Lower leg skin (tissue), 4 donors: ENCODE results near the gene TNNI2. TPM values are rescaled to one million over a fixed set of nuclear protein-coding genes. Genes with fewer than 3 reads are reported as not detected.

Experiments
- DNase-seq, 2 donors: peaks; one replicate each; pipeline ENCODE4 v3.0.0-alpha.2; 2019; ENCODE audit warnings: low spot score in 2 of 2
- H3K4me3 ChIP-seq: fragments of 200-600 bp; sonication (generic); 2 replicates; pipeline ENCODE4 v1.5.1; 2017; ENCODE audit warnings: mild to moderate bottlenecking, low read depth; ENCODE audit not compliant: poor library complexity, severe bottlenecking
- CTCF ChIP-seq, 3 donors: fragments of 450-650 bp; IDR thresholded peaks; one replicate each; pipeline ENCODE4 v1.5.1; 2016; ENCODE audit warnings: antibody characterized with exemption in 3 of 3, mild to moderate bottlenecking in 3 of 3, moderate library complexity in 2 of 3
- POLR2A ChIP-seq, 2 donors: fragments of 450-650 bp; IDR thresholded peaks; one replicate each; pipeline ENCODE4 v1.6.1; 2016 to 2017; ENCODE audit warnings: antibody characterized with exemption in 2 of 2, mild to moderate bottlenecking in 1 of 2, moderate library complexity in 1 of 2
- WGBS, 2 donors: methylation state at CpG; one replicate each; pipeline ENCODE4 v1.1.5; 2018; 5-methylcytosine and 5-hydroxymethylcytosine counted together
- intact Hi-C: fragments of 100-400 bp; cut with DNase I; formaldehyde crosslinking; loops from one replicate; pipeline ENCODE4 v1.15.0; 2023; ENCODE audit warnings: low total_unique reads
- total RNA-seq, 4 donors: library from RNA; depleted of rRNA; stranded (reverse); fragments of >200 nt; gene quantifications; one replicate each; pipeline ENCODE4 v1.1.0, GENCODE V29; 2016

Gene TNNI2
- total RNA-seq, 4 donors from 2014 or later, result 10.7 to 17.7 (median 15.8) TPM

- no peak overlapping the region for H3K4me3 ChIP-seq
- DNase-seq, result peak in 1 of 2 donors; percentile 82
These were observed 4.6 kb upstream of the TNNI2 start for GRCh38 chr11:1834062-1834610.

GRCh38 chr11:1834779-1835670, 3.8 kb upstream of the TNNI2 start, which contains the start of gene SYT8:
SYT8 (plus strand) TSS chr11:1834990; CDS start chr11:1835106, 116 bp downstream.
- intact Hi-C loops, result loop anchor here (5.0 kb wide), 1 partner anchor 143 kb away; no protein-coding TSS in a partner anchor

More at GRCh38 chr11:1834062-1834610, 4.6 kb upstream of the TNNI2 start:
- intact Hi-C loops, result loop anchor here (5.0 kb wide), 1 partner anchor 142 kb away; no protein-coding TSS in a partner anchor
- WGBS, 2 donors, result 59 to 71% methylated on average over 10 to 12 of the region's 14 CpGs
- TF ChIP-seq POLR2A (IDR thresholded peaks at IDR 0.05) (no peak), CTCF (IDR thresholded peaks at IDR 0.05) (no peak)

DNA sequence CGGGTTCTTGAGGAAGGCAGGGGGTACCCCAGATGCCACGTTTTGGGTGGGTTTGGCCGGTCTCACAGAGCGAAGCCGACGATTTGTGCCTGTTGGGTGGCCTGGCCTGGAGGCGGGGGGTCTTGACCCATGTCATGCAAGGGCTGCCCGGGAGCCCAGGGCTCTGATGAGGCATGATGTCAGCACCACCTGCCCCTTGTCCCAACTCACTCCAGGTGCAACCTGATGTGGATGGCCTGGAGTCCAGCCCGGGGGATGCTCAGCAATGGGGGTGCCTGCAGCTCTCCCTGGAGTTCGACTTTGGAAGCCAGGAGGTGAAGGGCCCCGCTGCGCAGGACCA, 3.1 kb upstream of the TNNI2 start:
- intact Hi-C loops, result no loop called here
- H3K4me3 ChIP-seq, result no peak overlapping the region
- TF ChIP-seq CTCF (IDR thresholded peaks at IDR 0.05) (no peak), POLR2A (IDR thresholded peaks at IDR 0.05) (no peak)
- DNase-seq, result no peak
- WGBS, 2 donors, result 50 to 71% methylated on average over 8 to 10 of the region's 12 CpGs

More at GRCh38 chr11:1834779-1835670, 3.8 kb upstream of the TNNI2 start, which contains the start of gene SYT8:
- DNase-seq, result no peak
- TF ChIP-seq CTCF (IDR thresholded peaks at IDR 0.05), result no peak
- no peak for TF ChIP-seq POLR2A (IDR thresholded peaks at IDR 0.05)
- H3K4me3 ChIP-seq, result no peak within 1 kb of the TSS
- 52 to 59% methylated on average over 18 to 22 of the region's 26 CpGs for WGBS, 2 donors

GRCh38 chr11:1836011-1836945, 2.5 kb upstream of the TNNI2 start:
- TF ChIP-seq CTCF (IDR thresholded peaks at IDR 0.05), result no peak
- no peak for TF ChIP-seq POLR2A (IDR thresholded peaks at IDR 0.05)
- 54 to 72% methylated on average over 32 to 40 of the region's 43 CpGs for WGBS, 2 donors
- intact Hi-C loops, result no loop called here
- DNase-seq, result no peak
- no peak overlapping the region for H3K4me3 ChIP-seq
